NB4 (cell line): ENCODE data around the gene USP24.

Source experiments
- POLR2A ChIP-seq: IDR thresholded peaks from 2 replicates; pipeline ENCODE4 v1.6.1; 2011; ENCODE audit warnings: mild to moderate bottlenecking; ENCODE audit not compliant: insufficient read length; ENCODE audit errors: extremely low read depth
- TF ChIP-seq, protein P1 (sequence below): IDR thresholded peaks from one replicate; pipeline ENCODE4 v1.5.1; 2012; ENCODE audit warnings: low read depth, low read length
- TF ChIP-seq, protein P2 (sequence below): IDR thresholded peaks from 2 replicates; pipeline ENCODE4 v1.6.1; 2011; ENCODE audit warnings: low read depth, low read length

DNA sequence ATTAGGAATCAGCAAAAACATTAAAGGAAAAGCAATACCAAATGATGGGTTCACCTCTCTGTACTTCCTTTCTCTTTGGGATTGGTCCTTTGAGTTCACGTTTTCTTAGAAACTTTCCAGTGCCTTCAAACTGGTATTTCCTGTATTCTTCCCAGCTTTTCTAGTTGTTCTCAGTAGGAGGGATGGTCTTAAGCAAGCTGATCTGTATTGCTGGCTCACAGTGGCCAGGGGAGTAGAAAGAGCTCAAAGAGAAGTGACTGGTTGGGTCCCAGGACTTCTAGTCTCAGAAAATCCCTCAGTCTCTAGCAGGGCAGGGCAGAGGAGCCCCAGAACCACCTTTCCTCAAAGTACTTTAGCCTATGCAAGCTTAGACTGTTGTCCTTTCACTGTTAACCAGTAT lies 10.1 kb upstream of the USP24 start:
- TF ChIP-seq, protein P1, sequence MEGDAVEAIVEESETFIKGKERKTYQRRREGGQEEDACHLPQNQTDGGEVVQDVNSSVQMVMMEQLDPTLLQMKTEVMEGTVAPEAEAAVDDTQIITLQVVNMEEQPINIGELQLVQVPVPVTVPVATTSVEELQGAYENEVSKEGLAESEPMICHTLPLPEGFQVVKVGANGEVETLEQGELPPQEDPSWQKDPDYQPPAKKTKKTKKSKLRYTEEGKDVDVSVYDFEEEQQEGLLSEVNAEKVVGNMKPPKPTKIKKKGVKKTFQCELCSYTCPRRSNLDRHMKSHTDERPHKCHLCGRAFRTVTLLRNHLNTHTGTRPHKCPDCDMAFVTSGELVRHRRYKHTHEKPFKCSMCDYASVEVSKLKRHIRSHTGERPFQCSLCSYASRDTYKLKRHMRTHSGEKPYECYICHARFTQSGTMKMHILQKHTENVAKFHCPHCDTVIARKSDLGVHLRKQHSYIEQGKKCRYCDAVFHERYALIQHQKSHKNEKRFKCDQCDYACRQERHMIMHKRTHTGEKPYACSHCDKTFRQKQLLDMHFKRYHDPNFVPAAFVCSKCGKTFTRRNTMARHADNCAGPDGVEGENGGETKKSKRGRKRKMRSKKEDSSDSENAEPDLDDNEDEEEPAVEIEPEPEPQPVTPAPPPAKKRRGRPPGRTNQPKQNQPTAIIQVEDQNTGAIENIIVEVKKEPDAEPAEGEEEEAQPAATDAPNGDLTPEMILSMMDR, result no peak
- no peak for TF ChIP-seq POLR2A
- TF ChIP-seq, protein P2, sequence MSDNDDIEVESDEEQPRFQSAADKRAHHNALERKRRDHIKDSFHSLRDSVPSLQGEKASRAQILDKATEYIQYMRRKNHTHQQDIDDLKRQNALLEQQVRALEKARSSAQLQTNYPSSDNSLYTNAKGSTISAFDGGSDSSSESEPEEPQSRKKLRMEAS, result no peak
